ENCODE data around the gene MAN1C1. TPM values are rescaled to one million over a fixed set of nuclear protein-coding genes. Genes with fewer than 3 reads are reported as not detected.
A peak's percentile ranks its signal among the peaks of the same experiment; 100 is the strongest.

MAN1C1 gene
- total and polyA plus RNA-seq, 8 donors, result 2.1 to 9.2 (median 4.0) TPM

DNA sequence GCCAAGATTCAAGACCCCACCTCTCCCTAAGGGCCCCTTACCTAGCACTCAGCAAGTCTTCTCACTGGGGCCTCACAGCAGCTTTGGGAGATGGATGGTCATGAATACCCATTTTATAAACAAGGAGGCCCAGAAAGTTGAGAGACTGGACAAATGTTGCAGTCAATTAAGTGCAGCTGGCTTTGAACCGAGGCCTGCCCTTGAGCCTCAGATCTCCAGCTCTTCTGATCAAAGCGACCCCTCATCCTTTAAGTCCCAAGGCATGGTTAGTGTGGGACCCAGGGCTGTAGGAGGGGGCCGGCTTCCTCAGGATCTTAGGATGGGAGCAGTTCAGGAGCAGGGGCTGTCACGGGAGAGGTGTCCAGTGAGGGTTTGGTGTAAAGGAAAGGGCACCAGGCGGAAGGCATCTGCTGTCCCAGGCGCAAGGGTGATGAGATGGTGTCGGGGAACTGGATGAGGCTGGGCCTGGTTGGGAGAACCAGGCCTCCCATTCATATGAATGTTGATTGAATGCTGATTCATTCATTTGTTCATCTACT, 198.0 kb downstream of the MAN1C1 start:
- ATAC-seq (no peak), DNase-seq (peak in 1 of 6 donors; percentile 29), FAIRE-seq (no peak)
- Histone ChIP-seq H3K4me1 (peaks cover 5 to 8% (median 7%) of the 10 kb centered on the region in 3 donors), H3K4me3 (no peak overlapping the region), H3K27ac (no peak overlapping the region), H3K9me3 (no peaks in the 10 kb centered on the region), H3K27me3 (no peaks in the 10 kb centered on the region), H3K36me3 (peaks cover 0 to 23% (median 5%) of the 10 kb centered on the region in 3 donors)
- no peak for TF ChIP-seq CTCF (IDR thresholded peaks at IDR 0.05)
- intact Hi-C loops (cut with DNase I), result loop anchor here in 1 of 3 donors (10.0 kb wide), 1 partner anchor 410 kb away; no protein-coding TSS in a partner anchor
- WGBS, 2 donors, result 85 to 91% methylated on average over 7 of the region's 7 CpGs

- intact Hi-C loops (cut with DNase I), result loop anchor here in 1 of 3 donors (10.0 kb wide), 1 partner anchor 411 kb away; no protein-coding TSS in a partner anchor
Measured at GRCh38 chr1:25815208-25816111, 198.9 kb downstream of the MAN1C1 start.

DNA sequence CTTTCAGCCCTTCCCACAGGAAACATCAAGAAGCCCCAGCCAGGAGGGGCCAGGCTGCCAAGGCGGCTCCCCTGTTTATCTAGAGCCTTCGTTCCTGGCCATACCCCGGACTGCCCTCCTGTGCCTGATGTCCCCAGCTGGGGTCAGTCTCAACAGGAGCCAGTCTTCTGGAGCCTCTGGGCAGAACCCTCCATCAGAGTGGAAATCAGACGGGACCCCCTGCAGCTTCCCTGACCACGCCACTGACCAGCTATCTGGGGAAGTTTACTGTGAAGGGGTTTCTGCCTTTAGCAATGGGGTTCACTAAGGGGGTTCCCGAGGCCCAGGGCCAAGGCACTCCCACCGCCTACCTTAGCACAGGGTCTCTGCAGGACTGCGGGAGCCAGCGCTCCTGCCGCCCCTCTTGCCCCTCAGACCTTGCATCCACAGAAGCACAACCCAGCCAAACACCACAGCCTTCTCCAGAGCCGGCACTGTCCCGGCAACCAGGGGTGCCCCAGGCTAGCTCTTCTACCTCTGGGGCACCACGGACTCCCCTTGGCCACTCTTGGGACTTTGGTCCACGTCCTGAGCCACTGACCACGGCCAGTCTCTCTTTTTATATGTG, 199.6 kb downstream of the MAN1C1 start:
- Histone ChIP-seq H3K4me1 (peaks cover 7 to 12% (median 11%) of the 10 kb centered on the region in 3 donors), H3K27ac (no peak overlapping the region), H3K4me3 (no peak overlapping the region), H3K36me3 (peaks cover 0 to 22% (median 5%) of the 10 kb centered on the region in 3 donors), H3K27me3 (no peaks in the 10 kb centered on the region), H3K9me3 (no peaks in the 10 kb centered on the region)
- WGBS, 2 donors, result 85 to 88% methylated on average over 15 of the region's 15 CpGs
- FAIRE-seq (no peak), ATAC-seq (no peak), DNase-seq (no peak)
- no peak for TF ChIP-seq CTCF (IDR thresholded peaks at IDR 0.05)
- intact Hi-C loops (cut with DNase I), result loop anchor here in 1 of 3 donors (10.0 kb wide), 1 partner anchor 411 kb away; no protein-coding TSS in a partner anchor

More at GRCh38 chr1:25815208-25816111, 198.9 kb downstream of the MAN1C1 start:
- DNase-seq, result no peak
- Histone ChIP-seq H3K4me1 (peaks cover 5 to 8% (median 7%) of the 10 kb centered on the region in 3 donors), H3K27me3 (no peaks in the 10 kb centered on the region), H3K27ac (no peak overlapping the region), H3K9me3 (no peaks in the 10 kb centered on the region), H3K36me3 (peaks cover 0 to 23% (median 5%) of the 10 kb centered on the region in 3 donors), H3K4me3 (no peak overlapping the region)
- WGBS, 2 donors, result 86 to 89% methylated on average over 24 of the region's 24 CpGs
- FAIRE-seq, result no peak
- no peak for ATAC-seq
- TF ChIP-seq CTCF (IDR thresholded peaks at IDR 0.05), result no peak

GRCh38 chr1:25817840-25818501, 201.4 kb downstream of the MAN1C1 start:
- intact Hi-C loops (cut with DNase I), result loop anchor here in 1 of 3 donors (10.0 kb wide), 1 partner anchor 413 kb away; no protein-coding TSS in a partner anchor
- TF ChIP-seq CTCF (IDR thresholded peaks at IDR 0.05), result no peak
- H3K27ac ChIP-seq, result peak overlapping the region in 1 of 4 donors; percentile 94
- H3K9me3 ChIP-seq, result no peaks in the 10 kb centered on the region
- H3K27me3 ChIP-seq, result no peaks in the 10 kb centered on the region
- ATAC-seq (no peak), DNase-seq (peak in 1 of 6 donors; percentile 49), FAIRE-seq (no peak)
- H3K4me3 ChIP-seq, result no peak overlapping the region
- 35 to 37% methylated on average over 8 of the region's 8 CpGs for WGBS, 2 donors
- peaks cover 0 to 15% (median 5%) of the 10 kb centered on the region in 3 donors for H3K36me3 ChIP-seq
- H3K4me1 ChIP-seq, result peaks cover 16 to 19% (median 18%) of the 10 kb centered on the region in 3 donors

Measured in pancreas (tissue), 10 donors.